GM04503 (cell line): ENCODE results near the gene CIDEA.

ENCODE experiments used
- DNase-seq: peaks from one replicate; pipeline ENCODE4 v3.0.0-alpha.2; 2012; ENCODE audit warnings: low read depth

CIDEA gene

GRCh38 chr18:12318857-12319256 is 64.7 kb downstream of the CIDEA start:
- no peak for DNase-seq

- DNase-seq, result no peak
These were observed 67.2 kb downstream of the CIDEA start for GRCh38 chr18:12321333-12321732.

GRCh38 chr18:12324991-12325725 is 71.0 kb downstream of the CIDEA start:
- no peak for DNase-seq

- DNase-seq, result no peak
These were observed 71.6 kb downstream of the CIDEA start for GRCh38 chr18:12325726-12326245.

GRCh38 chr18:12326711-12327460 is 72.7 kb downstream of the CIDEA start:
- no peak for DNase-seq
